ENCODE measurements around the gene TGFBR3. TPM values are rescaled to one million over a fixed set of nuclear protein-coding genes. Genes with fewer than 3 reads are reported as not detected.

The TGFBR3 gene
- total and polyA plus RNA-seq, 9 of the 15 experiments (the other 6 are each of a cell fraction or from before 2014, with no cell fraction given) = 3.6 to 32.4 (median 15.6) TPM

- TF ChIP-seq ATF2 (CRISPR knock-in tag; IDR thresholded peaks at IDR 0.05) (no peak), SMAD1 (IDR thresholded peaks at IDR 0.05; ENCODE audit: low read depth, low read length, partially characterized antibody) (peak; percentile 20), PRPF4 (IDR thresholded peaks at IDR 0.05; ENCODE audit: insufficient read depth, low read depth, low read length, poor library complexity, severe bottlenecking) (no peak), SPI1 (IDR thresholded peaks at IDR 0.05; ENCODE audit: borderline replicate concordance, low read depth, low read length) (peak; percentile 64), TRIM25 (IDR thresholded peaks at IDR 0.05; ENCODE audit: borderline replicate concordance) (no peak), ZNF830 (CRISPR knock-in tag; IDR thresholded peaks at IDR 0.05) (no peak), MYC (IDR thresholded peaks at IDR 0.05; ENCODE audit: low read depth, low read length) (peak; percentile 94), MYC (CRISPR knock-in tag; IDR thresholded peaks at IDR 0.05; ENCODE audit: borderline replicate concordance, low read depth) (no peak), ARID4B (CRISPR knock-in tag; IDR thresholded peaks at IDR 0.05) (no peak), CBX8 (IDR thresholded peaks at IDR 0.05; ENCODE audit: borderline replicate concordance, extremely low read depth, low read depth, low read length, poor library complexity, severe bottlenecking) (no peak), RREB1 (CRISPR knock-in tag; IDR thresholded peaks at IDR 0.05) (peak; percentile 56; the same call in 1 of the 2 replicates), GTF2A2 (tag; IDR thresholded peaks at IDR 0.05) (no peak)
Observed at GRCh38 chr1:91732291-91733107, 153.5 kb downstream of the TGFBR3 start (continued).
